Caki2 (cell line): Measurements from ENCODE around the gene EXTL2. TPM values are rescaled to one million over a fixed set of nuclear protein-coding genes. Genes with fewer than 3 reads are reported as not detected.
"Not testable (repeated sequence)": the region's sequence is repeated elsewhere in the genome, so short reads cannot be mapped to it uniquely, and the experiment has no call there.

ENCODE experiments used
- DNase-seq: peaks from one replicate; pipeline ENCODE4 v3.0.0-alpha.2; 2015; ENCODE audit warnings: low read depth
- in situ Hi-C: cut with HindIII; loops from 2 replicates; pipeline ENCODE4 v1.10.0; 2016; ENCODE audit warnings: low sequenced_read_pairs, low pct_unique_long_range_greater_than_20kb, mixed read lengths
- total RNA-seq: library from RNA; depleted of rRNA; stranded (reverse); fragments of >200 nt; shearing (Covaris generic); gene quantifications from 2 replicates; pipeline ENCODE4 v1.2.3, GENCODE V29; 2014; ENCODE audit warnings: low replicate concordance

EXTL2 gene
- total RNA-seq, 1 experiment from 2014 or later, result 1.8 TPM

DNA sequence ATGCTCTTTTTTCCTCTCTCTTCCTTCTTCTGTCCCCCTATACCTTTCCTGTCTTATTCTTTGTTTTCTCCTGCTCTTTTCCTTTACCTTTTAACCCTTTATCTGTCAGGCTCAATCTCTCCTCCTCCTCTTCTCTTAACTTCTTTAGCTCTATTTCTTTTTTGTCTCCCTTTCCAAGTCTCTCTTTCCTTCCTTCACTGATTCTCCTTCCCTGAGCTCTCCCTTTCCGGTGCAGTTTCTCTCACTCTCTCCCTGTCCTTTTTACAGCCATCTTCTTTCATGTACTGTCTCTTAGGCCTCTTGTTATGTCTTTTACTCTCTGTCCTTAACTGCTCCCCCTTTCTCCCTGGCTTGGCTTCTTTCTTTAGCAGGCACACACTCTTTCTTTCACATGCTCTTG lies 13.2 kb upstream of the EXTL2 start:
- DNase-seq, result no peak
- in situ Hi-C loops, result no loop called here

DNA sequence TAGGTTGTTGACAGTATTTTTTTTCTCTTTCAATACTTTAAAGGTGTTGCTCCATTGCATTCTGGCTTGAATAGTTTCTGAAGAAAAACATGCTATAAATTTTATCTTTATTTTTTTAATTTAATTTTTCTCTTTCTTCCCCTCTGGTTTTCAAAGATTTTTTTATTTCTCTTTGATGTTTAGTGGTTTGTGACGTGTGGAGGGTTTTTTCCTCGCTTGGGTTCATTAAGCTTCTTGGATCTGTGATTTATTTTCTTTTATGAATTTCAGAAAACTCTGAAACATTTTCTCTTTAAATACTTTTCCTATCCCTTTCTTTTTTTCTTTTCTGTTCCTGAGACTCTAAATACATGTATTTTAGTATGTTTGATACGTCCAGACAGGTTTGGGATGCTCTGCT lies 10.5 kb upstream of the EXTL2 start:
- in situ Hi-C loops, result no loop called here
- no peak for DNase-seq

DNA sequence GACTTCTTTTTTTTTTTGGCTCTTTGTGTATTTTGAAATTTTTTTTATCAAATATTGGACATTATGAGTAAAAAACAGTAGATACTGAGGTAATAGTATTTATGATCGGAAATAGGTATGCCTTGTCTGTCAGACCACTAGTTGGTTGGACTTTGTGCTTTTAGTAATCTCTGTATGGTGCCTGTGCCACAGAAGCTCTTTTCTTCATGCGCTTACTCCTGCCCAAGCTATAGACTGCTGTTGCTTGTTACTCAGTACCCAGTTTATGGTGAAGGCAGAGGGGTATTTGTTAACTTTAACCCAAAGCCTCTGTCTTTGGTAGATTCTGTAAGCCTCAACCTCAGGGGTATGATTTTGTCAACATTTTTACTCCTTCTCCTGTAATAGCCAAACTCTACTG lies 9.9 kb upstream of the EXTL2 start:
- in situ Hi-C loops, result no loop called here
- DNase-seq, result no peak

DNA sequence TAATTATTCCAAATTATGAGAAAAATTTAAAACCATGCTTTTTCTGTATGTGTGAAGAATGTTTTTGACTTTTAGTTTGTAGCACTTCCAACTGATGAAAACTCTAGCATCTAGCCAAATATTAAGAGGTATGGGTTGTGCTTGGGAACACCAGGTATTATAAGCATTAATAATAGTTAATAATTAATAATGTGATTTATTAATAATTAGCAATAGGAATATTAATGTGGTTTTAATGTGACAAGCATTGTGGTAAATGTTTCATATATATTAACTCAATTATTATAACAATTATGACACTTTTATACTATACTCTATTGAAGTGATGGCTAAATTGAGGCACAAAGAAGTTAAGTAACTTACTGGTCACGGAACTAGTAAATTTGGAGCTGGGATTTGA lies 9.1 kb upstream of the EXTL2 start:
- in situ Hi-C loops, result no loop called here
- no peak for DNase-seq

DNA sequence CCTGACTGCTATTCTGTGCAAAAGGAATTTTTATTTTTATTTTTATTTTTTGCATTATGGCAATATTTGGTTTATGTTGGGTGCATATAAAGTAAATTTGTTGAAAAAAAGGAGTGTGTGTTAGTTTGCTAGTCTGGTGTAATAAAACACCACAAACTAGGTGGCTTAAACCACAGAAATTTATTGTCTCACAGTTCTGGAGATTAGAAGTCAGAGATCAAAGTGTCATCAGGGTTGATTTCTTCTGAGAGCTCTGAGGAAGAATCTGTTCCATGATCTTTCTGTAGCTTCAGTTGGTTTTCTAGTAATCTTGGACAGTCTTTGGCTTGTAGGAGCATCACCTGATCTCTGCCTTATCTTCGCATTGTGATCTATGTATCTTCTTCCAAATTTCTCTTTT lies 7.7 kb upstream of the EXTL2 start:
- no peak for DNase-seq
- in situ Hi-C loops, result no loop called here

DNA sequence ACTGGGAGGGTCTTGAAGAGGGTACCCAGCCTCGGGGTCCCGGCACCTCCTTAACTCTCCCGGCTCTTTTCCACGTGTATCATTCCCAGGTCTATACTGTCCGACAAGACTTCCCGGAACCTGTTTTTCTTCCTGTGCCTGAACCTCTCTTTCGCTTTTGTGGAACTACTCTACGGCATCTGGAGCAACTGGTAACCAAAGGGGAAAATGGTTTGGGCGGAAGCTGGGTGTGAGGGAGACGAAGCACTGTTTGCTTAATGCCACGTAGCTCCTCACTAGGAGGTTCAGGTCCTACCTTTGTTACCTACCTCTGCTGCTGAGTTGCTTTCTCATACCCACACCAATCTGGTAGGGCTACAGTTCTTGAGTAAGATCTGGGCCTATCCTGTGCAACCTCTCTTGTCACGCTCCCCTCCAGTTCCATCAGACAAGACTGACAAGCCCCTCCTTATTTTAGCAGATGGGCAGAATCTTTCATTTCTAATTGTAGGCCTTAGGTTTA lies 1.9 kb upstream of the EXTL2 start:
- DNase-seq, result peak; percentile 46
- in situ Hi-C loops, result no loop called here

DNA sequence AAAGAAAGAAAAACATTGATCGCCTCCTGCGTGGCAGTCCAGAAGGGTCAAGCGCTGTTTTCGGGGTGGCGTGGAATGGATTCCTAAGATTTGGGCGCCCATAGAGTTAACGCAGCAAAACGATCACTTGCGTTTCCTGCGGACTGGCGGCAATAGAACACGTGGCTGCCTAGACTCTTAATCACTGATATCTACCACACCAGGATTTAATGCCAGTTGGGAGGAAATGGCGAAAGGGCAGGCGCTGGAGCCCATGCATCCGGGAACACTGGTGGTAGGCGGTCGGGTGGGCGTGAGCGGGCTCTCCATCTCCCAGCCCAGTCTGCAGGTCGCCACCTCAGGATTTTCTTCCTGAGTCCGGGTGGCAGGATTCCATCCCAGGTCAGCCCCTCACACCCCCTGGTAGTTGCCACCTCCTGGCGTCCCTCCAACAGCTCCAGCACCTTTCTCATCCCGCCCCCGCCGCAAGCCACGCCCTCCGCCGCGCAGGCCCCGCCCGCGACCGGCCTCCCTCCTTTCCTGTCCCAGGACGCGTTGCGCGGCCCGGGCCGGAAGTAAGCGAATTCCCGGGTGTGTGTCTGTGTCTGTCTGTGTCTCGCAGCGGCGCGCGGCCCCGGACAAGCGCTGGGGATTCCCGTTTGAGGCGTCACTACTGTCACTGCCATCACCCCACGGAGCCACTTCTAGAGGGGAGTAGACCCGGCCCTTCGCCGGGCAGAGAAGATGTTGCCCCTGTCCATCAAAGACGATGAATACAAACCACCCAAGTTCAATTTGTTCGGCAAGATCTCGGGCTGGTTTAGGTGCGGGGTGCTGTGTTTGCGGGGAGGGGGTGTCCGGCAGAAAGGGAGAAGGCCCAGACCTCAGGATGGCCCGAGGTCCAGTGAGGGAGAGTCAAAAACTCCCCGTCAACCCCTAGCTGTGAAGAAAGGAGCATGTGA lies 1.2 kb upstream of the EXTL2 start, which contains the start of gene SLC30A7:
SLC30A7 (plus strand) TSS at position 551 of the 941 bp plus-strand sequence; CDS start at position 724, 173 bp downstream.
- peak; percentile 91 for DNase-seq
- in situ Hi-C loops, result no loop called here

DNA sequence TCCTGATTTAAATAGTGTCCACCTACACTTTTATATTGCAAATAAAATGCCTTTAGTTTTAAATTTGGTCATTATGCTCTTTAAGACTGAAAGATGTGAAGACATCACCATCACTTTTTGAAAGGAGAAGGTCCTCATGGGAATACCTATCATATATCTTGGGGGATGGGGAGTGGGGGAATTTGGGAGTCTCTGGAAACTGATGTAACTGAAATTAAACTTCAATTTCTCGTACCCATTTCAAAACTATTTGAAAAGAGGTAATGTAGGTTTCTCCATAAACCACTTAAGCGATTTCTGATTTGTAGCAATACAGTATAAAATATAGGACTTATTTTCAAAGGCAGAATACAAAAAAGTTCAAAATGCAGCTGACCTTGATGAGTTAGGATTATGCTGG lies 924 bp downstream of the EXTL2 start:
- DNase-seq, result no peak
- in situ Hi-C loops, result no loop called here

DNA sequence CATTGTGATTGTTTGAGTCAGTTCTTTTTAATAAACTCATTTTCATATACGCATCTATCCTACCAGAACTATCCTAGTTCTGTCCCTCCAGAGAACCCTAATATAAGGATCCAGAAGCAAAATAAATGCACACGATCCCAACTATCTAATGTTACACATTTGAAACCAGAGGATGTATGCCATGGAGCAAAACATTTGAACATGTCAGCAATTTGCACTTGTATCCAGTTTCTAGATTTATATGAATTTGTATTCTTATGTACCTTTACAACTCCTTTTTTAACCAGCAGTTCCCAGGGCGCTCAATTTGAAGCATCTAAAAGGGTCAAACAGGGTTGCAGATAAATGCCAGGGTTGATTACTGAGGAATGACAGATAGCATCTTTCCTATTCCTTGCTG lies 2.1 kb downstream of the EXTL2 start:
- in situ Hi-C loops, result no loop called here
- DNase-seq, result no peak

DNA sequence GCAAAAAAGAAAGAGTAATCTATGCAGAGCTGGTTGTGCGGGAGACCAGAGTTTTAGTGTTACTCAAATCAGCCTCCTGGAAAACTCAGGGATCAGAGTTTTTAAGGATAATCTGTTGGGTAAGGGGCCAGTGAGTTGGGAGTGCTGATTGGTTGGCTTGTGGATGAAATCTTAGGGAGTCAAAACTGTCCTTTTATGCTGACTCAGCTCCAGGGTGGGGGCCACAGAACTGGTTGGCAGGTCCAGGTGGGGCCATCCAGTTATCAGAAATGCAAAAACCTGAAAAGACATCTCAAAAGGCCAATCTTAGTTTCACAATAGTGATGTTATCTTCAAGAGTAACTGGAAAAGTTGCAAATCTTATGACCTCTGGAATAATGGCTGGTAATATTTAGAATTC lies 3.3 kb downstream of the EXTL2 start:
- in situ Hi-C loops, result no loop called here
- DNase-seq, result no peak

DNA sequence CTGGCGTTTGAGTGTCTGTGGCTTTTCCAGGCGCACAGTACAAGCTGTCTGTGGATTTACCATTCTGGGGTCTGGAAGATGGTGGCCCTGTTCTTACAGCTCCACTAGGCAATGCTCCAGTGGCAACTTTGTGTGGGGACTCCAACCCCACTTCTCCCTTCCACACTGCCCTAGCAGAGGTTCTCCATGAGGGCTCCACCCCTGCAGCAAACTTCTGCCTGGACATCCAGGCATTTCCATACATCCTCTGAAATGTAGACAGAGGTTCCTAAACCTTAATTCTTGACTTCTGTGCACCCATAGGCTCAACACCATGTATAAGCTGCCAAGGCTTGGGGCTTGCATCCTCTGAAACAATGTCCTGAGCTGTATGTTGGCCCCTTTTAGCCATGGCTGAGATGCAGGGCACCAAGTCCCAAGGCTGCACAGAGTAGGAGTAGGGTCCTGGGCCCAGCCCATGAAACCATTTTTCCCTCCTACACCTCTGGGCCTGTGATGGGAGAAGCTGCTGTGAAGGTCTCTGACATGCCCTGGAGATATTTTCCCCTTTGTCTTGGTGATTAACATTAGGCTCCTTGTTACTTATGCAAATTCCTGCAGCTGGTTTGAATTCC lies 4.7 kb downstream of the EXTL2 start:
- in situ Hi-C loops, DNase-seq: not testable (repeated sequence)

DNA sequence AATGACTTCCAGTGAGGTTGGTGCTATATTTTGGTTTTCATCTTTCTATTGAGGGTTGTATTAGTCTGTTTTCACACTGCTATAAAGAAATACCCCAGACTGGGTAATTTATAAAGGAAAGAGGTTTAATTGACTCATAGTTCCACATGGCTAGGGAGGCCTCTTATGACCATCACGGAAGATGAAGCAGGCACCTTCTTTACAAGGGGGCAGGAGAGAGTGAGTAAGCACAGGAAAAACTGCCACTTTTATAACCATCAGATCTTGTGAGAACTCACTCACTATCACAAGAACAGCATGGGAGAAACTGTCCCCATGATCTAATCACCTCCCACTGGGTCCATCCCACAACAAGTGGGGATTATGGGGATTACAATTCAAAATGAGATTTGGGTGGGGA lies 5.6 kb downstream of the EXTL2 start:
- DNase-seq, in situ Hi-C loops: not testable (repeated sequence)

DNA sequence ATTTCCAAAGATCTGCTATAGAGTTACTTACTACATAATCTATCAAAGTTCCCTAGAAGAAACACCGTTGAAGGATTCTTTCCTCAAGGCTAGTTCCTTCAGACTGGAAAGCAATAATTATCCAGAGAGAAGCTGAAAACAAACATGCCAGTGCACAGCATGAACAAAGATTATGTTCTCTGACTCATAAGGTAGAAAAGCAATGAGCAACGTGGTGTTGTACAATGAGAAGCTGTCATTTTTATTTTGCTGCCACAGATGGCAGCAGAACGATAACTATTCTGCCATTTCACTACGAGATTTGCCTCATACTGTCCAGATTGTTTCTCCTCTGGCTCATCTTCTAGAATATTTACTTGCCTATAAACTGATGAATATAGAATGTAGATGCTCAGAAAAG lies 10.7 kb downstream of the EXTL2 start:
- DNase-seq, result peak; percentile 58
- in situ Hi-C loops, result no loop called here

DNA sequence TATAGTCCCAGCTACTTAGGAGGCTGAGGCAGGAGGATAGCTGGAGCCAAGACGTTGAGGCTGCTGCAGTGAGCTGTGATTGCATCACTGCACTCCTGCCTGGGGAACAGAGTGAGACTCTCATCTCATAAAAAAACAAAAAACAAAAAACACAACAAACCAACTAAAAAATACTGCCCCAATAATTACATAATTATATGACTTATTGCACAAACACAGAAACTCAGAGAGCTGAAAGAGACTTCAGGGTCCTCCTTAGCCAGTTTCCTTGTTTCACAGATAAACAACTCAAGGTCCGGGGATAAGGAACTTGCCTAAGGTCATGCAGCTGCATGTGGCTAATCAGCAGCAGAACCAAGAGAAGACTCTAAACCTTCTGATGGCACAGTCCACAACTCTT lies 11.9 kb downstream of the EXTL2 start:
- no peak for DNase-seq
- in situ Hi-C loops, result no loop called here

DNA sequence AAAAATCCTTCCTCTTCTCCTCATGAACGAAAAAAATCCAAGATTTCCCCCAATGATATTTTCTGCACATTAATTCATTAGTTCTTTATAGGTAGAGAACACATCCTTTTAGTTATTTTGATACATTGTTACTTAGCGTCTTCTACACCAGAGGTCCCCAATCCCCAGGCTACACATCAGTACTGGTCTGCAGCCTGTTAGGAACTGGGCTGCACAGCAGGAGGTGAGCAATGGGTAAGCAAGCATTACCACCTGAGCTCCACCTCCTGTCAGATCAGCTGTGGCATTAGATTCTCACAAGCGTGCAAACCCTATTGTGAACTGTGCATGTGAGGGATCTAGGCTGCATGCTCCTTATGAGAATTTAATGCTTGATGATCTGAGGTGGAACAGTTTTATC lies 13.0 kb downstream of the EXTL2 start:
- no peak for DNase-seq
- in situ Hi-C loops, result no loop called here

DNA sequence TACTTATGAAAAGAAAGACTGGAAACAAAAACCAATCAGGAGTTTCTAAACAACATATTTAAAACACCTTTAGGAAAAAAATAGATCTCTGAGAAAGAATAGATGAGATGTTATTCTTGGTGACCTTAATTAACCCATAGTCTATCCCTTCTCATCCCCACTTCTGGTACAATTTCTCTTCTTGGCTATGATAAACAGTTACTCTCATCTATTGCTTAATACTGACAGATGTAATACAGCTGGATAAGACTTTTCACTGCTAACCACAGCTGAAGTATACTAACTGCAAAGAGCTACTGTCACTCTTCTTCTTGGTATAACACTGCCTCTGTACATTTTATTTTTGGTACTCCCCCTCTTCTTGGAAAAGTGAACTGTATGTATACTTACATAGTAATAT lies 15.2 kb downstream of the EXTL2 start:
- in situ Hi-C loops, result no loop called here
- no peak for DNase-seq

DNA sequence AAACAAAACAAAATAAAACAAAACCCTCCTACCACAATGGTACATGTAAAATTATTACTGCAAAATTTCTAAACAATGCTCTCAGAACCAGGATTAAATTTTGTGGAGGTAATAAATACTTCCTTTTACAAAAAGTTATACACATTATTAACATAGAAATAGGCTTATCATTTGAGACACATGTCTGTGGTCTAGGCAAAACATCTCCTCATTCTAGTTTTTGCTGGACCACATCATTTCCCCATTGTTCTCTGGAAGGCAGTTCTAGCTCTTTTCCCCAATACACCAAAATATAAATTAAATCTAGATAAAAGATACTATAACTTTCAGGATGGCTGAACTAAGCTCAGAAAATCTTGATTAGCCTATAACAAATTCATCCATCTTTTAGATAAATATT lies 18.4 kb downstream of the EXTL2 start:
- DNase-seq, result no peak
- in situ Hi-C loops, result no loop called here

DNA sequence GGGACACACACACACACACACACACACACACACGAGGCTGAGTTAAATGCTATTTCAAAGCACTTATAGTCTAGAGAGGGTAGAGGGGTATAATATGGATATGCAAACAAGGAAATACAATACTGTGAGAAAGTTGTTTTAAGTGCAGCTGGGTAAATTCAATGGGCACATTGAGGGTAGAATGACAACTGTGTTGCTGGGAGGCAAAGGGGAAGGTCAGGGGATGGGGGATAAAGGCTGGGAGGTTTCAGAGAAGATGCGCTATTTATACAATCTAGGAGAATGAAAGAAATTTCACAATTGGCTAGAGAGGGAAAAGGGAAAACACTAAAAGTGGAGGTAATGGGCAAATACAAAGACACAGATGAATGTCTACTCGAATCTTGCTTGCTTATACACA lies 19.4 kb downstream of the EXTL2 start:
- in situ Hi-C loops, result no loop called here

DNA sequence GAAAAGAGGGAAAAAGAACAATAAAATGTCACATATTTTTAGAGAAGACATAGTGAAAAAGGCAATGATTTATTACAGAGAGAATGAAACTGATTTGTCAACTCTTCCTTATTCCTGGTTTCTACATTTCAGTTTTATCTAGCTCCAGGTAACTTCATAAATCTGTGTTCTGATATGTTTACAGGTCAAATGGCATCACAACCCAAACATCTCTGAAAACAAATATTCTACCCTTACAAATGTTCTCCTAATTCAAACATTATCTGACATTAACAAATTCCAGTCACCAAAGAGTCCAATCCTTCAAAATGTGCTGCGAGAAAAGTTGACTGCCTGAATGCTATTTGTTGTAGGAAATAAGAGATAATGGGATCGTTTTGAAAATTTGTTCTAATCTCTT lies 20.2 kb downstream of the EXTL2 start:
- in situ Hi-C loops, result no loop called here
- no peak for DNase-seq

More for the DNA sequence above, 19.4 kb downstream of the EXTL2 start:
- no peak for DNase-seq
